Erythroblast (primary cell): ENCODE measurements around the gene GALNT15.

Experiments
- GATA1 ChIP-seq: IDR thresholded peaks from 2 replicates; pipeline ENCODE4 v1.6.1; 2011; ENCODE audit warnings: low read depth, mild to moderate bottlenecking, control low read depth, low read length, moderate library complexity
- POLR2A ChIP-seq: IDR thresholded peaks from 2 replicates; pipeline ENCODE4 v1.6.1; 2011; ENCODE audit warnings: mild to moderate bottlenecking, low read length

DNA sequence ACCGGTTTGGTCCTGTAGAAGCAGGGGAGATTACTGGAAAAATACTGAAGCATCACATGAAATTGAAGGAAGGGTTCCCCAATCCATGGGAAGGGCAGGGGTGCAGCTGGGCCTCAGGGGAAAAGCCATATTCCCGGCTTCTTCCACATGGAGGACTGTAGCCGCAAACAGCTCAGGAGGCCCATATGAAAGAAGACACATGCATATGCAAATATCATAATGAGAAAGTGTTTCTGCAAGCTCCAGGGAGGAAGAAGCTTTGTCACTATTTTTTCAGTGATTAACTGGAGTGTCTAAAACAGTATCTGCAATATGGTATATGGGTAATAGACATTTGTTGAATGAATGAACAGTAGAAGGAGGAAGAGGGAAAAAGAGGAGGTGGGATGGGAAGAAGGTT lies 71.1 kb downstream of the GALNT15 start:
- TF ChIP-seq POLR2A (no peak), GATA1 (no peak)
